HG02610 (cell line): ENCODE measurements around the gene CDKN3.
"Not testable (repeated sequence)": the region's sequence is repeated elsewhere in the genome, so short reads cannot be mapped to it uniquely, and the experiment has no call there.

Source experiments
- ATAC-seq: cut with Tn5 transposase; IDR thresholded peaks from one replicate; pipeline ENCODE4 v1.9.1; 2021; ENCODE audit warnings: mild to moderate bottlenecking, moderate library complexity; ENCODE audit not compliant: unreplicated experiment

The CDKN3 gene

DNA sequence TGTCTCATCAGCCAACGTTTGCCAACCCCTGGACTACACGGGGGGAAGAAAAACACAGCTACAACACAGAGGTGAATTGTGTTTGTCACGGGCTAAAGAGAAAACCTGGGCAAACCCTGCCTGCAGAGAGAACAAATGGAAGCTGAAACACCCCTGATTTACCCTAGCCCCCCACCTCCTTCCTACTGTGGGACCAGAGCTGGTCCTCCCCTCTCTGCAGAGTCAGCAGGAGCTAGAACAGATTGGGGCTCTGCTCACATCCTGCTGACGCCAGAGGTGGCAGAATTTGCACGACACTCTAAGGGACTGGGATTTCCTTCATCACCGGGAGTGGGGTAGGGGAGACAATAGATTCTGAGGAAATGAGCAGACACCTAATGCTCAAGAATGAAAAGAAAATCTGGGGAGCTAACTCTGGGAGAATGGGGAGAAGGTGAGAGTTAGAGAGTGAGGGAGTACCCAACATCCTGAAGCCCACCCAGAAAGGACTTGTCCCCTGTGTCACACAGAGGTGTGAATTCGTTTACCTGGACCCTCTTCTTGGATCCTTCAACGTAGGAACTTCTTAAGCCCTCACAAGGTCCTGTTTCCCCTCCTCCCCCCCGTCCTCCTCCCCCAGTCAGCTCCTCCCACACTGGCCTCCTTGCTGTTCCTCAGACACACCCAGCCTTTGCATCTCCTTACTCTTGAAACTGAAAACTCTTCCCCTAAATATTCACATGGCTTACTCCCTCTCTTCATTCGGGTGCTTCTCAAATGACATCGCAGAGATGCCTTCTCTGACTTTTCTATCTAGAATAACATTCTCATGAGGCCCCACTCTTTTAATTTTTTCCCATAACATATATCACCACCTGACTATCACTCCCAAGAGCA is 26.2 kb upstream of the CDKN3 start:
- no peak for ATAC-seq

- ATAC-seq, result no peak
Observed at GRCh38 chr14:54374117-54374884, 22.5 kb upstream of the CDKN3 start.

DNA sequence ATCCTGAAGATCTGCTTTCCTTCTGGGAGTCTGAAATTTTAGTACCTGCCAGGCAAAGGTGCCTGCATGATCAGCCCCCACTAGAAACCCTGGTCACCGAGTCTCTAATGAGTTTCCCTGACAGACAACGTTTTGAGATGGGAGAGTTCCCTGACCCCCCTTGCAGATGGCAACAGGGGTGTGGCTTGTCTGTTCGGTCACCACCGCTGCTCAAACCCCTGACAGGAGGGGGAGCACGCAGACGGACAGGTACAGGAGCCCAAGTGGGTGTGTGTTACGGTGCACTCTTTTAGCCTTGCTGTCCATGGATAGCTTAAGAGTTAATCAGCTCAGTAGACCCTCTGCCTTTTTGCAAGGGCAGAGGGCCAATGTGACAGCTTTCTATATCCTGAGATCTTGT is 19.3 kb upstream of the CDKN3 start:
- ATAC-seq, result no peak

GRCh38 chr14:54378893-54379292 is 17.9 kb upstream of the CDKN3 start:
- ATAC-seq, result not testable (repeated sequence)

DNA sequence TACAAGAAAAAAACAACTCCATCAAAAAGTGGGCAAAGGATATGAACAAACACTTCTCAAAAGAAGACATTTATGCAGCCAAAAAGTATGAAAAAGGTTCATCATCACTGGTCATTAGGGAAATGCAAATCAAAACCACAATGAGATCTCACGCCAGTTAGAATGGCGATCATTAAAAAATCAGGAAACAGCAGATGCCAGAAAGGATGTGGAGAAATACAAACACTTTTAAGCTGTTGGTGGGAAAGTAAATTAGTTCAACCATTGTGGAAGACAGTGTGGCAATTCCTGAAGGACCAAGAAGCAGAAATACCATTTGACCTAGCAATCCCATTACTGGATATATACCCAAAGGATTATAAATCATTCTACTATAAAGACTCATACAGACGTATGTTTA is 16.2 kb upstream of the CDKN3 start:
- not testable (repeated sequence) for ATAC-seq

GRCh38 chr14:54381821-54382220 is 15.0 kb upstream of the CDKN3 start:
- no peak for ATAC-seq

- ATAC-seq, result no peak
Observed at GRCh38 chr14:54383835-54384234, 13.0 kb upstream of the CDKN3 start.

- ATAC-seq, result no peak
Observed at GRCh38 chr14:54385556-54385955, 11.3 kb upstream of the CDKN3 start.

- ATAC-seq, result no peak
Observed at GRCh38 chr14:54387328-54387727, 9.5 kb upstream of the CDKN3 start.

DNA sequence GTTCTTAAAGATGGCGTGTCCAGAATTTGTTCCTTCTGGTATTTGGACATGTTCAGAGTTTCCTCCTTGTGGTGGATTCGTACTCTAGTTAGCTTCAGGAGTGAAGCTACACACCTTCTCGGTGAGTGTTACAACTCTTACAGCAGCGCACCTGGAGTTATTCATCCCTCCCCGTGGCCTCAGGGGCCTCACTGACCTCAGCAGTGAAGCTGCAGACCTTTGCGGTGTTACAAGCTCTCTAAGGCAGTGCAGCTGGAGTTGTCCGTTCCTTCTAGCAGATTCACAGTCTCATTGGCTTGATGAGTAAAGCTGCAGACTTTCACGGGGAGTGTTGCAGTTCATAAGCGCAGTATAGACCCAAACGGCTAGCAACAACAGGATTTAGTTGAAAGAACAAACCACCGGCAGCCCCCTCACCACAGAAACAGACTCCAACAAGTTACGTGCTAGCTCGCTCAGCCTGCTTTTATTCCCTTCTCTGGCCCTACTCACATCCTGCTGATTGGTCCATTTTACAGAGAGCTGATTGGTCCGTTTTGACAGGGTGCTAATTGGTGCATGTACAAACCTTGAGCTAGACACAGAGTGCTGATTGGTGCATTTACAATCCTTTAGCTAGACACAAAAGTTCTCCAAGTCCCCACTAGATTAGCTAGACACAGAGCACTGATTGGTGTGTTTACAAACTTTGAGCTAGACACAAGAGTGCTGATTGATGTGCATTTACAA is 4.5 kb upstream of the CDKN3 start:
- ATAC-seq, result no peak

DNA sequence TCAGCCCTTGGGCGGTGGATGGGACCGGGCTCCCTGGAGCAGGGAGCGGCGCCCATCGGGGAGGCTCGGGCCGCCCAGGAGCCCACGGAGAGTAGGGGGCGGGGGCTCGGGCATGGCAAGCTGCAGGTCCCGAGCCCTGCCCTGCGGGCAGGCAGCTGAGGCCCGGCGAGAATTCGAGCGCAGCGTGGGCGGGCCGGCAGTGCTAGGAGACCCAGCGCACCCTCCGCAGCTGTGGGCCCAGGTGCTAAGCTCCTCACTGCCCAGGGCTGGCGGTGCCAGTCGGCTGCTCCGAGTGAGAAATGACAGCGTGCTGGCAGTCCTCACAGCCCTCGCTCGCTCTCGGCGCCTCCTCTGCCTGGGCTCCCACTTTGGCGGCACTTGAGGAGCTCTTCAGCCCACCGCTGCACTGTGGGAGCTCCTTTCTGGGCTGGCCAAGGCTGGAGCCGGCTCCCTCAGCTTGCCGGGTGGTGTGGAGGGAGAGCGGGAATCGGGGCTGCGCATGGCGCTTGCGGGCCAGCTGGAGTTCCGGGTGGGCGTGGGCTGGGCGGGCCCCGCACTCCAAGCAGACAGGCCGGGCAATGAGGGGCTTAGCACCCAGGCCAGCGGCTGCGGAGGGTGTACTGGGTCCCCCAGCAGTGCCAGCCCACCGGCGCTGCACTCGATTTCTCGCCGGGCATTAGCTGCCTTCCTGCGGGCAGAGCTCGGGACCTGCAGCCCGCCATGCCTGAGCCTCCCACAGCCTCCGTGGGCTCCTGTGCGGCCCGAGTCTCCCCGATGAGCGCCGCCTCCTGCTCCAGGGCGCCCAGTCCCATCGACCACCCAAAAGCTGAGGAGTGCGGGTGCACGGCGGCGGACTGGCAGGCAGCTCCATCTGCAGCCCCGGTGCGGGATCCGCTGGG is 3.6 kb upstream of the CDKN3 start:
- not testable (repeated sequence) for ATAC-seq

GRCh38 chr14:54394596-54394995 is 2.2 kb upstream of the CDKN3 start:
- no peak for ATAC-seq

DNA sequence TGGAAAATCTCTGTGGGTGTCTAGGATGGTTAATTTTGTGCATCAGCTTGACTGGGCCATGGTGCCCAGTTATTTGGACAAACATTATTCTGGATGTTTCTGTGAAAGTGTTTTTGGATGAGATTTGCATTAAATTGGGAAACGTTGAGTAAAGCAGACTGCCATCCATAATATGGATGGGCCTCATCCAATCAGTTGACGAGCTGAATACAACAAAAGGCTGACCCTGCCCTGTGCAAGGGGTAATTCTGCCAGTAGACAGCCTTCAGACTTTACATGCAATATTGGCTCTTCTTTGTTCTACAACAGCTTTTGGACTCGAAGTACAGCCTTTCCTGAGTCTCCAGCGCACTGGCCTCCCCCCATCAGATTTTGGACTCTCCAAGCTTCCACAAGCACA is 1.5 kb upstream of the CDKN3 start:
- ATAC-seq, result no peak

- no peak for ATAC-seq
Observed at GRCh38 chr14:54395716-54396115, 1.1 kb upstream of the CDKN3 start.

DNA sequence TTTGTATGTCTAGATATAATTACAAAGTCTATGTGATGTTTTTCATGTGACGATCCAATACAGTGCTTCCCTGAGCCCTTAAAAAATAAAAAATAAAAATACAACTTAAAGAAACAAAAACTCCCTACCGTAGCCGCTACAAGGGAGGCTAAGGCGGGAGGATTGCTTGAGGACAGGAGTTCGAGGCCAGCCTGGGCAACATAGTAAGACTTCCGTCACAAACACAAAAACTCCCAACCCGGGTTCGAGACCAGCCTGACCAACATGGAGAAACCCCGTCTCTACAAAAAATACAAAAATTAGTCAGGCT is 669 bp upstream of the CDKN3 start:
- no peak for ATAC-seq

DNA sequence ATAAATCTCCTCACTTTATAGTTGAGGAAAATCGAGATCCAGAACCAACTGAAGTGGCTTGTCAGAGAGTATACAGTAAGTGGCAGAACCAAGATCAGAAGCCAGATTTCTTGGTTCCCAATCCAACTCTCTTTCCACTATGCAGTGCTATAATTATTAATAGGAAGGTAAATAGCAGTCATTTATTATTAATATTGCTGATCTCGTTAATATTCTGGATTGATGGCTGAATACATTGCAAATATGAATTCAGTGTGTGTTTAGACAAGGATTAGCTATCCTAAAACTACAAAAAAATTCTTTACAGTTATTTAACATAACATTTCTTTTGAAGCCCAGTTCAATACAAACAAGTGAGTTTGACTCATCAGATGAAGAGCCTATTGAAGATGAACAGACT is 2.8 kb downstream of the CDKN3 start:
- ATAC-seq, result no peak

DNA sequence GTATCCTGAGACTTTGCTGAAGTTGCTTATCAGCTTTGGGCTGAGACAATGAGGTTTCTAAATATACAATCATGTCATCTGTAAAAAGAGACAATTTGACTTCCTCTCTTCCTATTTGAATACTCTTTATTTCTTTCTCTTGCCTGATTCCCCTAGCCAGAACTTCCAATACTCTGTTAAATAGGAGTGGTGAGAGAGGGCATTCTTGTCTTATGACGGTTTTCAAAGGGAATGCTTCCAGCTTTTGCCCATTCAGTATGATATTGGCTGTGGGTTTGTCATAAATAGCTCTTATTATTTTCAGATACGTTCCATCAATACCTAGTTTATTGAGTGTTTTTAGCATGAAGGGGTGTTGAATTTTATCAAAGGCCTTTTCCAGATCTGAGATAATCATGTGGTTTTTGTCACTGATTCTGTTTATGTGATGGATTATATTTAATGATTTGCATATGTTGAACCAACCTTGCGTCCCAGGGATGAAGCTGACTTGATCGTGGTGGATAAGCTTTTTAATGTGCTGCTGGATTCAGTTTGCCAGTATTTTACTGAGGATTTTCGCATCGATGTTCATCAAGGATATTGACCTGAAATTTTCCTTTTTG is 6.7 kb downstream of the CDKN3 start:
- ATAC-seq, result not testable (repeated sequence)

- no peak for ATAC-seq
Observed at GRCh38 chr14:54410215-54410614, 13.4 kb downstream of the CDKN3 start.

DNA sequence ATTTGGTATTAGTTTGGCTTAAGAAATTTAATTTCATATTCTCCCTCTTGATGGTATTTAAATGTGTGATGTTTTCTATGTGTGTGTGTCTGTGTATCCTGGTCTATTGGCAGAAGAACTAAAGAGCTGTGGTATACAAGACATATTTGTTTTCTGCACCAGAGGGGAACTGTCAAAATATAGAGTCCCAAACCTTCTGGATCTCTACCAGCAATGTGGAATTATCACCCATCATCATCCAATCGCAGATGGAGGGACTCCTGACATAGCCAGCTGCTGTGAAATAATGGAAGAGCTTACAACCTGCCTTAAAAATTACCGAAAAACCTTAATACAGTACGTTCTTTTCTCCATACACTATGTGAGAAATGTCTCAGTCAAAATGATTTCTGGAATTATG is 14.6 kb downstream of the CDKN3 start:
- ATAC-seq, result no peak

DNA sequence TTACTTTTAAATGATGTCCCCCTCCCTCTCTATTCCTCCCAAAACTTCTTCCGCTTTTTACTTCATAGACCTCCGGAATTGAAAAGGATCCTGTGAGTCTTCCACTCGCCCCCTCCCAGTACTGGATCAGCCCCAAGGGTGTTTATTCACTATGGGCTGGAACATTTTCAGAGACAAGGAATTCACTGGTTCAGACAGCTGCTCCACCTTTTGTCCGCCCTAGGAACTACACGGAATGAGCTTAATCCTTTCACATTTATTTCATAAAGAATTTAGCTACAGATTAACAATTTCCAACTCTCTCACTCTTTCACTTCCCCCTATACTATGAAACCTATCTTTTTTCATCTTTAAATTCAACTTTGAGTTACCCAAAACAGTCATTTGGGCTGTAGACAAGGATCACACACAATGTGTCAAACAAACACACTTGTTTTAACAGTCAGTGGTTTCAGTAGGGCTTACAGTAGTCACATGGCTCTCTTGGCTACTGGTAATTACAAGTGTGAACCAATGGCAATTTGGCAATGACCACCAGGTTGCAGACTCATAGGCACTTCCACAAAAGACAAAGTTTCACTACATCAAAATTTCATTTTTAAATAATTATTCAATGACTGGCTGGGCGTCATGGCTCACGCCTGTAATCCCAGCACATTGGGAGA is 23.8 kb downstream of the CDKN3 start:
- no peak for ATAC-seq
